SW 1271 (cell line): Measurements from ENCODE around the gene CBX8.

Experiments used
- DNase-seq, 2 experiments: peaks; one replicate each; lab custom pipeline; 2025; lab: John Stamatoyannopoulos, UW

Gene CBX8

GRCh38 chr17:79835470-79835899 lies 38.6 kb upstream of the CBX8 start:
- no peak for DNase-seq

- no peak for DNase-seq
Measured at GRCh38 chr17:79834565-79835469, 37.9 kb upstream of the CBX8 start.

GRCh38 chr17:79833744-79834564 lies 37.1 kb upstream of the CBX8 start:
- DNase-seq, result no peak

- no peak for DNase-seq
Measured at GRCh38 chr17:79833110-79833450, 36.2 kb upstream of the CBX8 start.

- no peak for DNase-seq
Measured at GRCh38 chr17:79832218-79833109, 35.6 kb upstream of the CBX8 start.

- no peak for DNase-seq
Measured at GRCh38 chr17:79831265-79832217, 34.7 kb upstream of the CBX8 start.

GRCh38 chr17:79830763-79831264 lies 33.9 kb upstream of the CBX8 start:
- no peak for DNase-seq

- no peak for DNase-seq
Measured at GRCh38 chr17:79830303-79830702, 33.4 kb upstream of the CBX8 start.

GRCh38 chr17:79829457-79829856 lies 32.6 kb upstream of the CBX8 start:
- DNase-seq, result no peak

- DNase-seq, result peak in 1 of 2 experiments; percentile 14
Measured at GRCh38 chr17:79829004-79829403, 32.1 kb upstream of the CBX8 start.

- DNase-seq, result no peak
Measured at GRCh38 chr17:79826841-79827578, 30.1 kb upstream of the CBX8 start.

- no peak for DNase-seq
Measured at GRCh38 chr17:79826204-79826680, 29.4 kb upstream of the CBX8 start.

GRCh38 chr17:79825580-79825921 lies 28.7 kb upstream of the CBX8 start:
- no peak for DNase-seq

- DNase-seq, result no peak
Measured at GRCh38 chr17:79824893-79825579, 28.2 kb upstream of the CBX8 start.

GRCh38 chr17:79824234-79824633 lies 27.4 kb upstream of the CBX8 start:
- DNase-seq, result no peak

- no peak for DNase-seq
Measured at GRCh38 chr17:79822583-79823124, 25.8 kb upstream of the CBX8 start.

GRCh38 chr17:79821331-79822095 lies 24.6 kb upstream of the CBX8 start:
- DNase-seq, result no peak

- no peak for DNase-seq
Measured at GRCh38 chr17:79820959-79821330, 24.1 kb upstream of the CBX8 start.
